ENCODE results near the gene SCGB3A2. TPM values are rescaled to one million over a fixed set of nuclear protein-coding genes. Genes with fewer than 3 reads are reported as not detected.

The SCGB3A2 gene
- total RNA-seq, 4 donors from 2014 or later = not detected

DNA sequence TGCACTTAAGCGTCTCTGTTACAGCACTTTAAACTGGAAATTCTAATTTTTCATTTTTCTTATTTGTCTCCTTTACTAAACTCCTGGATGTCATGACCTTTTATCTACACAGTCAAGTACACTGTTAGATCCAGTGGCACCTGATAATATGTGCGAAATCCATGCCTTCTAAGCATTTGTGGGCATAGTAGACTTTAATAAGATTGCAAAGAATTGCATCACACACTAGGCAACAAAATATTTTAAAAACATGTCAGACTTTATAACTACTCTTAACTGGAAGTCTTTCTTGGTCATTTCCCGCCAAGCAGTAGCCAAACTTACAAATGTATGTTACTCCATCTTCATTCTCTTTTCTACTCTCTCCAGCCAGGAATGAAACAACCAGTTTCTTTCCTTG lies 42.1 kb upstream of the SCGB3A2 start:
- DNase-seq (ENCODE audit: low spot score in 2 of 2) = no peak
- Histone ChIP-seq H3K4me1 (no peaks in the 10 kb centered on the region), H3K9me3 (no peaks in the 10 kb centered on the region), H3K27ac (no peak overlapping the region), H3K36me3 (no peaks in the 10 kb centered on the region), H3K4me3 (no peak overlapping the region), H3K27me3 (no peaks in the 10 kb centered on the region)
- WGBS = 94% methylated on average over 3 of the region's 3 CpGs
- TF ChIP-seq POLR2A (IDR thresholded peaks at IDR 0.05) (no peak), CTCF (IDR thresholded peaks at IDR 0.05) (no peak), POLR2AphosphoS5 (IDR thresholded peaks at IDR 0.05) (no peak), EP300 (IDR thresholded peaks at IDR 0.05) (no peak)

GRCh38 chr5:147842869-147843268 lies 35.6 kb upstream of the SCGB3A2 start:
- WGBS = 49% methylated on average over 2 of the region's 2 CpGs
- TF ChIP-seq EP300 (IDR thresholded peaks at IDR 0.05) (no peak), POLR2AphosphoS5 (IDR thresholded peaks at IDR 0.05) (no peak), POLR2A (IDR thresholded peaks at IDR 0.05) (no peak)
- no peaks in the 10 kb centered on the region for H3K4me1 ChIP-seq

GRCh38 chr5:147844846-147845245 lies 33.7 kb upstream of the SCGB3A2 start:
- H3K27ac ChIP-seq = no peak overlapping the region
- no peak for TF ChIP-seq CTCF (IDR thresholded peaks at IDR 0.05)
- TF ChIP-seq POLR2A (IDR thresholded peaks at IDR 0.05) = no peak
- no peak for TF ChIP-seq POLR2AphosphoS5 (IDR thresholded peaks at IDR 0.05)
- TF ChIP-seq EP300 (IDR thresholded peaks at IDR 0.05) = no peak
- DNase-seq (ENCODE audit: low spot score in 2 of 2) = no peak
- H3K27me3 ChIP-seq = no peaks in the 10 kb centered on the region
- 40% methylated on average over 3 of the region's 3 CpGs for WGBS
- no peak overlapping the region for H3K4me3 ChIP-seq
- H3K4me1 ChIP-seq = no peaks in the 10 kb centered on the region
- no peaks in the 10 kb centered on the region for H3K9me3 ChIP-seq
- no peaks in the 10 kb centered on the region for H3K36me3 ChIP-seq

More at GRCh38 chr5:147842869-147843268, 35.6 kb upstream of the SCGB3A2 start:
- Histone ChIP-seq H3K4me3 (no peak overlapping the region), H3K27ac (no peak overlapping the region), H3K36me3 (no peaks in the 10 kb centered on the region), H3K27me3 (no peaks in the 10 kb centered on the region), H3K9me3 (no peaks in the 10 kb centered on the region)
- DNase-seq (ENCODE audit: low spot score in 2 of 2) = no peak

DNA sequence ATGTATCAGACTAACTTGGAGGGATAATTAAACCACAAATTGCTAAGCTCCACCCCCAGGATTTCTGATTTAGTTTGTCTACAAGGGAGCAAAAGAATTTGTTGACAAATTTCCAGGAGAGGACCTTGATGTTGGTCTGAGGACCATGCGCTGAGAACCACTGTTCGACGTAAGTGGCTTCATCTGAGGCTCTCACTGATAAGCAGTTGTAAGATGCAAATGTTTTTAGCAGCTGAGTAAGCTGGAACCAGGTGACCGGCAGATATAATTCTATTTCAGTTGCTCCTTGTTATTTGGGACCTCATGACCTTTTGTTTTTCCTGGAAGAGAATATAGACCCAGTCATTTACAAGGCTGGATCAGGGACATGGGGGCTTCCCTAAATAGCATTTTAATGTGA lies 32.9 kb upstream of the SCGB3A2 start:
- H3K36me3 ChIP-seq = no peaks in the 10 kb centered on the region
- no peak for DNase-seq (ENCODE audit: low spot score in 2 of 2)
- WGBS = 87% methylated on average over 4 of the region's 4 CpGs
- TF ChIP-seq POLR2A (IDR thresholded peaks at IDR 0.05) = no peak
- TF ChIP-seq CTCF (IDR thresholded peaks at IDR 0.05) = no peak
- no peak for TF ChIP-seq POLR2AphosphoS5 (IDR thresholded peaks at IDR 0.05)
- TF ChIP-seq EP300 (IDR thresholded peaks at IDR 0.05) = no peak
- H3K9me3 ChIP-seq = no peaks in the 10 kb centered on the region
- H3K4me1 ChIP-seq = no peaks in the 10 kb centered on the region
- no peaks in the 10 kb centered on the region for H3K27me3 ChIP-seq
- no peak overlapping the region for H3K27ac ChIP-seq
- H3K4me3 ChIP-seq = no peak overlapping the region

DNA sequence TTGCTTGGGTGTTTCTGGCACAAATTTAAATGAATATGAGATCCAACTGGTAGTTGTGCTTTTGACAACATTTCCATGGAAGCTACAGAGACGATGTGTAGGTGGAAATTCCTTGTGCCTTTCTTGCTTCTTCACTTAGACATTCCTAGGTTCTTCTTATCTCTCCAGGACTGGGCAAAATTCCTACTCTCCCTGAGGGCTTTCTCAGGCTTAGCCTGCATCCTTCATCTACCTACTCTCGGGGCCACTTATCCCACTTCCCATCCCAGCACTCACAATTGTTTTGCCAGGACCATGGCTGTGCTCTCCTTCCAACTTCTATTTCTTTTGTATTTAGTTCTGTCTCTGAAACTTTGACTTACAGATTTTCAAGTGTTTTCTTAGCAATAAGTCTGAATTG lies 29.3 kb upstream of the SCGB3A2 start:
- DNase-seq (ENCODE audit: low spot score in 2 of 2) = no peak
- H3K4me1 ChIP-seq = no peaks in the 10 kb centered on the region
- WGBS = 31% methylated on average over 2 of the region's 2 CpGs

More for the DNA sequence above, 29.3 kb upstream of the SCGB3A2 start:
- Histone ChIP-seq H3K9me3 (no peaks in the 10 kb centered on the region), H3K27me3 (no peaks in the 10 kb centered on the region), H3K36me3 (no peaks in the 10 kb centered on the region), H3K27ac (no peak overlapping the region), H3K4me3 (no peak overlapping the region)
- TF ChIP-seq EP300 (IDR thresholded peaks at IDR 0.05) (no peak), POLR2A (IDR thresholded peaks at IDR 0.05) (no peak), CTCF (IDR thresholded peaks at IDR 0.05) (no peak), POLR2AphosphoS5 (IDR thresholded peaks at IDR 0.05) (no peak)

All from suprapubic skin (tissue), 4 donors.